ENCODE data around the gene EIF4G3. TPM values are rescaled to one million over a fixed set of nuclear protein-coding genes. Genes with fewer than 3 reads are reported as not detected.

EIF4G3 gene
- polyA plus RNA-seq, 3 donors: 5.1 to 34.2 (median 5.8) TPM

DNA sequence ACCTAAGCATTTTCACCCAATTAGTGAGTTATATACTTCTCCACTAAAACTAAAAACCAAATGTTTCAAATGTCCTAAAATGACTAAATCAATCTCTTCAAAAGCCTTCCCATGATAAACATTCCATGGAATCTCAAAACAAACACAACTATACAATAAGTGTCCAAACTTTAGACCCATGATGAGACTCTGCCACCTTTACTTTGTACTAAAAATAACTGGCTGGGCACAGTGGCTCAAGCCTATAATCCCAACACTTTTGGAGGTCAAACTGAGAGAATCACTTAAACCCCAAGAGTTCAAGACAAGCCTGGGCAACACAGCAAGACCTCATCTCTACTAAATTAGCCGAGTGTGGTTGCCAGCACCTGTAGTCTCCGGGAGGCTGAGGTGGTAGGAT lies 87.4 kb downstream of the EIF4G3 start:
- peak overlapping the region in 1 of 2 donors; percentile 72 for H3K27ac ChIP-seq (ENCODE audit: low read depth in 1 of 2, low read length in 2 of 2)
- H3K27me3 Mint-ChIP-seq (ENCODE audit: low read depth in 3 of 3): no peaks in the 10 kb centered on the region
- no peak overlapping the region for H3K4me3 Mint-ChIP-seq
- H3K9ac ChIP-seq (ENCODE audit: insufficient read depth, low read length, poor library complexity, severe bottlenecking): no peak overlapping the region
- TF ChIP-seq, protein P1, sequence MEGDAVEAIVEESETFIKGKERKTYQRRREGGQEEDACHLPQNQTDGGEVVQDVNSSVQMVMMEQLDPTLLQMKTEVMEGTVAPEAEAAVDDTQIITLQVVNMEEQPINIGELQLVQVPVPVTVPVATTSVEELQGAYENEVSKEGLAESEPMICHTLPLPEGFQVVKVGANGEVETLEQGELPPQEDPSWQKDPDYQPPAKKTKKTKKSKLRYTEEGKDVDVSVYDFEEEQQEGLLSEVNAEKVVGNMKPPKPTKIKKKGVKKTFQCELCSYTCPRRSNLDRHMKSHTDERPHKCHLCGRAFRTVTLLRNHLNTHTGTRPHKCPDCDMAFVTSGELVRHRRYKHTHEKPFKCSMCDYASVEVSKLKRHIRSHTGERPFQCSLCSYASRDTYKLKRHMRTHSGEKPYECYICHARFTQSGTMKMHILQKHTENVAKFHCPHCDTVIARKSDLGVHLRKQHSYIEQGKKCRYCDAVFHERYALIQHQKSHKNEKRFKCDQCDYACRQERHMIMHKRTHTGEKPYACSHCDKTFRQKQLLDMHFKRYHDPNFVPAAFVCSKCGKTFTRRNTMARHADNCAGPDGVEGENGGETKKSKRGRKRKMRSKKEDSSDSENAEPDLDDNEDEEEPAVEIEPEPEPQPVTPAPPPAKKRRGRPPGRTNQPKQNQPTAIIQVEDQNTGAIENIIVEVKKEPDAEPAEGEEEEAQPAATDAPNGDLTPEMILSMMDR (IDR thresholded peaks at IDR 0.05): no peak
- no peak overlapping the region for H3K4me3 ChIP-seq (replicated peaks in 1 of 3; ENCODE audit: low read depth in 2 of 3, low read length in 3 of 3)
- peak overlapping the region; percentile 29 to 99 (median 78) for H3K27ac Mint-ChIP-seq
- no peaks in the 10 kb centered on the region for H3K9me3 ChIP-seq (replicated peaks in 1 of 2; ENCODE audit: control insufficient read depth in 1 of 2, insufficient read depth in 1 of 2, low read length in 2 of 2)
- intact Hi-C loops (cut with micrococcal nuclease): loop anchor here in 1 of 2 donors (10.0 kb wide), 1 partner anchor 64 kb away; no protein-coding TSS in a partner anchor
- no CpG with 5 or more reads among the region's 2 CpGs for WGBS (ENCODE audit: insufficient coverage)
- DNase-seq: no peak
- H3K4me2 ChIP-seq (replicated peaks; ENCODE audit: extremely low read depth, low read length, poor library complexity, severe bottlenecking): no peak overlapping the region
- peaks cover under 1 to 6% (median 3%) of the 10 kb centered on the region in 7 donors for H3K9me3 Mint-ChIP-seq
- H3K27me3 ChIP-seq (ENCODE audit: control insufficient read depth in 2 of 2, insufficient read depth in 2 of 2, low read length in 2 of 2): no peaks in the 10 kb centered on the region
- H3K4me1 Mint-ChIP-seq: peaks cover 36% of the 10 kb centered on the region
- peaks cover 13 to 34% of the 10 kb centered on the region in 2 donors for H3K36me3 ChIP-seq (replicated peaks in 1 of 2; ENCODE audit: control insufficient read depth in 1 of 2, insufficient read depth in 2 of 2, low read length in 2 of 2)
- H2AFZ ChIP-seq (ENCODE audit: insufficient read depth, low read depth, low read length, poor library complexity, severe bottlenecking): no peak overlapping the region
- peaks cover 36 to 47% of the 10 kb centered on the region in 2 donors for H3K36me3 Mint-ChIP-seq
- H3K4me1 ChIP-seq (ENCODE audit: control insufficient read depth in 1 of 2, insufficient read depth in 2 of 2, low read length in 2 of 2): peaks cover 25 to 32% of the 10 kb centered on the region in 2 donors
- peaks cover 6% of the 10 kb centered on the region for H4K20me1 ChIP-seq (ENCODE audit: insufficient read depth, low read length)
- peaks cover 10% of the 10 kb centered on the region for H3K79me2 ChIP-seq (ENCODE audit: insufficient read depth, low read length)

DNA sequence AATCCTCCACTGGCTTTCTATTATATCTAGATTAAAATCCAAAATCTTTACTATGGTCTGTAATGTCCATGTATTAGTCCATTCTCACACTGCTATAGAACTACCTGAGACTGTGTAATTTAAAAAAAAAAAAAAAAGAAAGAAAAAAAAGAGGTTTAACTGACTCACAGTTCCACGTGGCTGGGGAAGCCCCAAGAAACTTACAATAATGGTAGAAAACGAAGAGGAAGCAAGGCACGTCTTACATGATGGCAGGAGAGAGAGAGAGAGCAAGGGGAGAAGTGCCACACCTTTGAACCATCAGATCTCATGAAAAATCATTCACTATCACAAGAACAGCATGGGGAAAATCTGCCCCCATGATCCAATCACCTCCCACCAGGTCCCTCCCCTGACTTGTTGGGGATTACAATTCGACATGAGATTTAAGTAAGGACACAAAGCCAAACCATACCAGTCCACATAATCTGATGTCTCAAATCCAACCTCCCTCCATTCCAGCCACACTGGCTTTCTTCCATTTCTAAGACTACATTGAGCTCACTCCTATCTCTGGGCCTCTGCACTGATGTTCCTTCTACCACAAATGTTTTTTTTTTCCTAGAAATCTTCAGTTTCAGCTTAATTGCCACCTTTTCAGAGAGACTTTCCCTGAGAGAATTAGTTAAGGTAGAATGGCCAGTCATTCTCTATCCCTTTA lies 92.4 kb downstream of the EIF4G3 start:
- H3K9me3 ChIP-seq (replicated peaks in 1 of 2; ENCODE audit: control insufficient read depth in 1 of 2, insufficient read depth in 1 of 2, low read length in 2 of 2): no peaks in the 10 kb centered on the region
- TF ChIP-seq, protein P1 (IDR thresholded peaks at IDR 0.05): no peak
- peaks cover 0 to 4% (median 2%) of the 10 kb centered on the region in 7 donors for H3K9me3 Mint-ChIP-seq
- no peak overlapping the region for H2AFZ ChIP-seq (ENCODE audit: insufficient read depth, low read depth, low read length, poor library complexity, severe bottlenecking)
- peaks cover 0 to 2% (median 0%) of the 10 kb centered on the region in 3 donors for H3K27me3 Mint-ChIP-seq (ENCODE audit: low read depth in 3 of 3)
- H3K36me3 ChIP-seq (replicated peaks in 1 of 2; ENCODE audit: control insufficient read depth in 1 of 2, insufficient read depth in 2 of 2, low read length in 2 of 2): peaks cover 26 to 54% of the 10 kb centered on the region in 2 donors
- peaks cover 15% of the 10 kb centered on the region for H3K79me2 ChIP-seq (ENCODE audit: insufficient read depth, low read length)
- no peak overlapping the region for H3K4me3 Mint-ChIP-seq
- H3K27ac Mint-ChIP-seq: peak overlapping the region in 6 of 7 donors; percentile 1 to 41 (median 32)
- peaks cover 9% of the 10 kb centered on the region for H3K4me1 Mint-ChIP-seq
- intact Hi-C loops (cut with micrococcal nuclease): loop anchor here in 1 of 2 donors (10.0 kb wide), 1 partner anchor 59 kb away; no protein-coding TSS in a partner anchor
- H3K4me3 ChIP-seq (replicated peaks in 1 of 3; ENCODE audit: low read depth in 2 of 3, low read length in 3 of 3): no peak overlapping the region
- H3K9ac ChIP-seq (ENCODE audit: insufficient read depth, low read length, poor library complexity, severe bottlenecking): no peak overlapping the region
- no peak overlapping the region for H3K27ac ChIP-seq (ENCODE audit: low read depth in 1 of 2, low read length in 2 of 2)
- H3K4me1 ChIP-seq (ENCODE audit: control insufficient read depth in 1 of 2, insufficient read depth in 2 of 2, low read length in 2 of 2): peaks cover under 1 to 4% of the 10 kb centered on the region in 2 donors
- H3K4me2 ChIP-seq (replicated peaks; ENCODE audit: extremely low read depth, low read length, poor library complexity, severe bottlenecking): no peak overlapping the region
- WGBS (ENCODE audit: insufficient coverage): 100% methylated on average over 1 of the region's 4 CpGs
- peaks cover 46 to 68% of the 10 kb centered on the region in 2 donors for H3K36me3 Mint-ChIP-seq
- no peaks in the 10 kb centered on the region for H3K27me3 ChIP-seq (ENCODE audit: control insufficient read depth in 2 of 2, insufficient read depth in 2 of 2, low read length in 2 of 2)
- peak in 1 of 3 donors; percentile 40 for DNase-seq
- peaks cover 7% of the 10 kb centered on the region for H4K20me1 ChIP-seq (ENCODE audit: insufficient read depth, low read length)
